Calu3 (cell line): ENCODE measurements around the gene PNKP. TPM values are rescaled to one million over a fixed set of nuclear protein-coding genes. Genes with fewer than 3 reads are reported as not detected.

Source experiments
- BruUV-seq: library from RNA; stranded (reverse); fragments of 400-500 nt; replicated peaks from 2 replicates; lab custom pipeline; 2021; lab: Mats Ljungman, UMichigan
- CTCF ChIA-PET: fragments of 300-600 bp; sonication (Branson Sonifier 250); formaldehyde crosslinking; loops from one replicate; lab custom pipeline; 2022; ENCODE audit warnings: antibody characterized with exemption; lab: Charles Lee
- DNase-seq: peaks from one replicate; pipeline ENCODE4 v3.0.0; 2022
- H3K27ac Mint-ChIP-seq: one replicate; pipeline ENCODE4 v1.8.0; 2022; ENCODE audit warnings: mixed read lengths; ENCODE audit not compliant: unreplicated experiment
- H3K27me3 Mint-ChIP-seq: one replicate; pipeline ENCODE4 v1.8.0; 2022; ENCODE audit warnings: mixed read lengths; ENCODE audit not compliant: unreplicated experiment
- H3K36me3 Mint-ChIP-seq: one replicate; pipeline ENCODE4 v1.8.0; 2022; ENCODE audit warnings: mild to moderate bottlenecking, moderate library complexity, mixed read lengths; ENCODE audit not compliant: insufficient read depth, unreplicated experiment
- H3K4me1 Mint-ChIP-seq: one replicate; pipeline ENCODE4 v1.8.0; 2022; ENCODE audit warnings: mild to moderate bottlenecking, low read depth, mixed read lengths; ENCODE audit not compliant: unreplicated experiment
- H3K4me3 Mint-ChIP-seq: one replicate; pipeline ENCODE4 v1.8.0; 2022; ENCODE audit warnings: mild to moderate bottlenecking, low read depth, moderate library complexity, mixed read lengths; ENCODE audit not compliant: unreplicated experiment
- H3K9me3 Mint-ChIP-seq: one replicate; pipeline ENCODE4 v1.8.0; 2022; ENCODE audit warnings: low read depth, mixed read lengths; ENCODE audit not compliant: unreplicated experiment
- intact Hi-C: fragments of 100-400 bp; cut with micrococcal nuclease; formaldehyde crosslinking; loops from one replicate; pipeline ENCODE4 v1.10.0; 2022; ENCODE audit not compliant: unreplicated experiment
- total RNA-seq: library from RNA; stranded (reverse); gene quantifications from 2 replicates; pipeline ENCODE4 v1.2.3, GENCODE V29; 2022
- TF ChIP-seq, protein P1 (sequence below): fragments of 200-600 bp; IDR thresholded peaks from one replicate; pipeline ENCODE4 v1.8.0; 2022; ENCODE audit warnings: antibody characterized with exemption; ENCODE audit not compliant: unreplicated experiment

The PNKP gene
- total RNA-seq, 1 experiment from 2014 or later, result 189 TPM

DNA sequence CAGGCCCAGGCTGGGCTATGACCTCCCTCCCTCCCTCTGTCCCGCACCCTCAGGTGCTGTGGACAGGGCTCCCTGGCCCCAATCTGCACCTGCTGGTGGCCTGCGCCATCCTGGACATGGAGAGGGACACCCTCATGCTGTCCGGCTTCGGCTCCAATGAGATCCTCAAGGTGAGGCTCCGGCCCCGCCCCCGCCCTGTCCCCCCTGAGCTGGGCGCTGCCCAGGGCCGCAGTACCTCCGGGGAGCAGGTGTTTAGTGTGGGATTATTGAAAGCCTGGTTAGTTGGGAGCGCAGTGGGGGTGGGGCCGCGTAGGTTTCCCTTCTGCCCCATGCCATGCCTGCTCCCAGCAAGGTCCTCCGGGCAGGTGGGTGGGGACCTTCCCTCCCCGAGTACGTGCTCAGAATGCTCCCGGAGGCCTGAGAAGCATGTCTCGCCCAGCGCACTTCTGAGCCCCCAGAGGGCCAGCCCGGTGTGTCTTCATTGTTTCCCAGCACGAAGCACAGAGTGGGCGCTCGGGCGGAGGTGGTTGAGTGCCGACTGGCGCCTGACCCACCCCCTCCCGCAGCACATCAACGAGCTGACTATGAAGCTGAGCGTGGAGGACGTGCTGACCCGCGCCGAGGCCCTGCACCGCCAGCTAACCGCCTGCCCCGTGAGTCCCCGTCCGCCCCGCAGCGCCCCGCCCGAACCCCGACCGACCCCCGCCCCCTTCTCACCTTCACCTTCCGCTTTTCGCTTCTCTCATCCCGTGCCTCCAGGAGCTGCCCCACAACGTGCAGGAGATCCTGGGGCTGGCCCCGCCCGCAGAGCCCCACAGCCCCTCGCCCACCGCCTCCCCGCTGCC is 20.5 kb upstream of the PNKP start:
- peaks cover 11% of the 10 kb centered on the region for H3K27me3 Mint-ChIP-seq
- no TSS peak for BruUV-seq
- DNase-seq, result no peak
- intact Hi-C loops, result no loop called here
- H3K9me3 Mint-ChIP-seq, result no peaks in the 10 kb centered on the region
- peak overlapping the region; percentile 65 for H3K27ac Mint-ChIP-seq
- no peak overlapping the region for H3K4me3 Mint-ChIP-seq
- no peaks in the 10 kb centered on the region for H3K4me1 Mint-ChIP-seq
- CTCF ChIA-PET, result interaction anchor here (0.6 kb wide), 2 partner anchors 35 to 108 kb away, joined by 5 read pairs; no protein-coding TSS in a partner anchor
- peaks cover 23% of the 10 kb centered on the region for H3K36me3 Mint-ChIP-seq
- TF ChIP-seq, protein P1, sequence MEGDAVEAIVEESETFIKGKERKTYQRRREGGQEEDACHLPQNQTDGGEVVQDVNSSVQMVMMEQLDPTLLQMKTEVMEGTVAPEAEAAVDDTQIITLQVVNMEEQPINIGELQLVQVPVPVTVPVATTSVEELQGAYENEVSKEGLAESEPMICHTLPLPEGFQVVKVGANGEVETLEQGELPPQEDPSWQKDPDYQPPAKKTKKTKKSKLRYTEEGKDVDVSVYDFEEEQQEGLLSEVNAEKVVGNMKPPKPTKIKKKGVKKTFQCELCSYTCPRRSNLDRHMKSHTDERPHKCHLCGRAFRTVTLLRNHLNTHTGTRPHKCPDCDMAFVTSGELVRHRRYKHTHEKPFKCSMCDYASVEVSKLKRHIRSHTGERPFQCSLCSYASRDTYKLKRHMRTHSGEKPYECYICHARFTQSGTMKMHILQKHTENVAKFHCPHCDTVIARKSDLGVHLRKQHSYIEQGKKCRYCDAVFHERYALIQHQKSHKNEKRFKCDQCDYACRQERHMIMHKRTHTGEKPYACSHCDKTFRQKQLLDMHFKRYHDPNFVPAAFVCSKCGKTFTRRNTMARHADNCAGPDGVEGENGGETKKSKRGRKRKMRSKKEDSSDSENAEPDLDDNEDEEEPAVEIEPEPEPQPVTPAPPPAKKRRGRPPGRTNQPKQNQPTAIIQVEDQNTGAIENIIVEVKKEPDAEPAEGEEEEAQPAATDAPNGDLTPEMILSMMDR, result no peak

DNA sequence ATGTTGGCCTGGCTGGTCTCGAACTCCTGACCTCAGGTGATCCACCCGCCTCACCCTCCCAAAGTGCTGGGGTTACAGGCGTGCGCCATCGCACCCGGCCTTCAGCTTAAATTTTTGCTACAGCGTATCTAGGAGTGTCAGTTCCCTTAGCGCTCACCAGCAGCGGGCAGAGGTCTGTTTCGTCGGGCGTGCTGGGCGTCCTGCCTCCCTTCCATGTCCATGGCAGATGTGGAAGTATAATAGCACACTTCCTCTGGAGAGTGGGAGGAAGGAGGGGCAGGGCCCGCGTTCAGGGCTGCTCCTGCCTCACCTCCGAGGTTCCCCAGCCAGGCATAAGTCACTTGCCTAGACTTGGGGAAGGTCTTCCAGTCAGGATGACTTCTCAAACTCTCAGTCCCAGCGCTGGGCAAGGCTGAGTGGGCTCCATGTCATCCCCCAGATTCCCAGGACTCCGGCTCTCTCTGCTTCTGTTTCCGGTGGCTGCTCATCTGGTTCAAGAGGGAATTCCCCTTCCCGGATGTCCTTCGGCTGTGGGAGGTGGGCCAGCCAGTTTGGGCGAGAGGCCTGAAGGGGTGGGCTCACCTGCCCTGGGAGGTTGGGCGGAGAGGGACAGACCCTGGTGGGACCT is 19.8 kb upstream of the PNKP start:
- Mint-ChIP-seq H3K9me3 (no peaks in the 10 kb centered on the region), H3K27ac (no peak overlapping the region), H3K27me3 (peaks cover 4% of the 10 kb centered on the region), H3K36me3 (peaks cover 23% of the 10 kb centered on the region), H3K4me3 (no peak overlapping the region), H3K4me1 (no peaks in the 10 kb centered on the region)
- CTCF ChIA-PET, result interaction anchor here (0.6 kb wide), 1 partner anchor 120 kb away, joined by 3 read pairs; the partner anchor contains the start of gene AP2A1
- no peak for DNase-seq
- intact Hi-C loops, result no loop called here
- no TSS peak for BruUV-seq
- TF ChIP-seq, protein P1, result no peak

DNA sequence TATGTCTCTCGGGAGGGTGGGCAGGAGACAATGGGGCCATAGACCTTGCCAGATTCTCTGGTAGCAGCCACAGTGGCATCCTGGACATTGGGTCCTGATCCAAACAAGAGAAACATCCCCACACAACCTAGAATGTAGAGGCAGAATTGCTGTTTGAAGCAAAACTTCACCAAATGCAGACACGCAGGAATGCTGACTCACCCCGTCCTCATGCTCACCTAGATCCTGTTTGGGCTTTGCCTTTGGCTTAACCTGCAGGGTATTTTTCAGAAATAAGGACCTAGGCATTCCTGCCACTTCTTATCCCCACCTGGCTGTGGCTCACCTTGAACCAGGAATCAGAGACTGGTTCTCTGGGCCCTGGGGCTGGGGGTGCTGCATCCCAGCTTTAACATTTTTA is 17.4 kb upstream of the PNKP start:
- intact Hi-C loops, result no loop called here
- H3K4me3 Mint-ChIP-seq, result no peak overlapping the region
- no peak overlapping the region for H3K27ac Mint-ChIP-seq
- BruUV-seq, result no TSS peak
- TF ChIP-seq, protein P1, result no peak
- no peaks in the 10 kb centered on the region for H3K27me3 Mint-ChIP-seq
- no peak for DNase-seq
- peaks cover 23% of the 10 kb centered on the region for H3K36me3 Mint-ChIP-seq
- CTCF ChIA-PET, result no interaction called here
- no peaks in the 10 kb centered on the region for H3K4me1 Mint-ChIP-seq
- no peaks in the 10 kb centered on the region for H3K9me3 Mint-ChIP-seq

DNA sequence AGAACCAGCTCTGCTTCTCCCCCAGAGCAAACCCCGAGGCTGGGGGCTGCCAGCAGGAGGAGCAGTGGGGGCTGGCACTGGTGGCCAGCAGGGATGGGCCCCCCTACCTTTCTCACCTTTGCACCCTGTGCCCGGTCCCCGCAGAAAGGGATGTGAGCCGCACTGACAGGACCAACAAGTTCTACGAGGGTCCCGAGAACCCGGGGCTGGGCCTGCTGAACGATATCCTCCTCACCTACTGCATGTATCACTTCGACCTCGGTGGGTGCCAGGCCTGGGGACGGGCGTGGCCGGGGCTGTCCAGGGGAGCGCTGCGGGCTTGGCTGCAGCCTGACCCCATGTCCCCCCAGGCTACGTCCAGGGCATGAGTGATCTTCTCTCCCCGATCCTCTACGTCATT is 16.7 kb upstream of the PNKP start:
- TF ChIP-seq, protein P1, result no peak
- Mint-ChIP-seq H3K9me3 (no peaks in the 10 kb centered on the region), H3K27ac (no peak overlapping the region), H3K36me3 (peaks cover 17% of the 10 kb centered on the region), H3K27me3 (no peaks in the 10 kb centered on the region), H3K4me3 (no peak overlapping the region), H3K4me1 (peaks cover 3% of the 10 kb centered on the region)
- CTCF ChIA-PET, result no interaction called here
- intact Hi-C loops, result no loop called here
- DNase-seq, result no peak
- BruUV-seq, result no TSS peak
